Activated CD4-positive, alpha-beta T cell treated with anti-CD3 and anti-CD28 coated beads, Interleukin-2, amount 50 U/mL, for 4 hours (primary cell): ENCODE data around the gene KRTAP10-6.
"Not testable (repeated sequence)": the region's sequence is repeated elsewhere in the genome, so short reads cannot be mapped to it uniquely, and the experiment has no call there.

Experiments used
- DNase-seq, 2 experiments: peaks; one replicate each; pipeline ENCODE4 v3.0.0-alpha.2; 2020

KRTAP10-6 gene

GRCh38 chr21:44576025-44576420 is 16.3 kb downstream of the KRTAP10-6 start:
- DNase-seq: no peak

- no peak for DNase-seq
Measured at GRCh38 chr21:44575307-44576024, 16.8 kb downstream of the KRTAP10-6 start.

- no peak for DNase-seq
Measured at GRCh38 chr21:44574457-44575306, 17.6 kb downstream of the KRTAP10-6 start.

GRCh38 chr21:44573630-44574456 is 18.5 kb downstream of the KRTAP10-6 start, which contains the start of gene KRTAP10-4:
TSS of gene KRTAP10-4 (plus strand) at chr21:44573729. CDS start at chr21:44573759, 30 bp downstream.
- not testable (repeated sequence) for DNase-seq

- DNase-seq: no peak
Measured at GRCh38 chr21:44572959-44573583, 19.2 kb downstream of the KRTAP10-6 start.

- no peak for DNase-seq
Measured at GRCh38 chr21:44571844-44572782, 20.2 kb downstream of the KRTAP10-6 start.

- no peak for DNase-seq
Measured at GRCh38 chr21:44571296-44571695, 21.0 kb downstream of the KRTAP10-6 start.

GRCh38 chr21:44569861-44570517 is 22.3 kb downstream of the KRTAP10-6 start:
- DNase-seq: no peak

GRCh38 chr21:44568667-44569556 is 23.4 kb downstream of the KRTAP10-6 start:
- DNase-seq: no peak

- DNase-seq: no peak
Measured at GRCh38 chr21:44568261-44568660, 24.0 kb downstream of the KRTAP10-6 start.

- no peak for DNase-seq
Measured at GRCh38 chr21:44567481-44568171, 24.7 kb downstream of the KRTAP10-6 start.

GRCh38 chr21:44566403-44566802 is 25.9 kb downstream of the KRTAP10-6 start:
- no peak for DNase-seq

- no peak for DNase-seq
Measured at GRCh38 chr21:44564886-44565598, 27.3 kb downstream of the KRTAP10-6 start.

- DNase-seq: no peak
Measured at GRCh38 chr21:44564099-44564498, 28.2 kb downstream of the KRTAP10-6 start.

GRCh38 chr21:44558695-44559094 is 33.6 kb downstream of the KRTAP10-6 start, which contains the start of gene KRTAP10-3:
TSS of gene KRTAP10-3 (minus strand) at chr21:44558795. CDS start at chr21:44558715, 80 bp downstream.
- DNase-seq: no peak

- not testable (repeated sequence) for DNase-seq
Measured at GRCh38 chr21:44558329-44558675, 34.0 kb downstream of the KRTAP10-6 start.

GRCh38 chr21:44557491-44558328 is 34.6 kb downstream of the KRTAP10-6 start:
- no peak for DNase-seq
